Mucosa of descending colon (tissue), 3 donors: Measurements from ENCODE around the gene NUDCD3. TPM values are rescaled to one million over a fixed set of nuclear protein-coding genes. Genes with fewer than 3 reads are reported as not detected.

Source experiments
- ATAC-seq: fragments of 200-7000 bp; cut with Tn5 transposase; one replicate; pipeline ENCODE4 v1.9.1; 2020; ENCODE audit warnings: mild to moderate bottlenecking, moderate library complexity
- DNase-seq, 3 donors: peaks; one replicate each; pipeline ENCODE4 v3.0.0-alpha.2; 2020
- H3K36me3 ChIP-seq: fragments of 200-600 bp; one replicate; pipeline ENCODE4 v1.8.0; 2021; ENCODE audit warnings: low read depth, mild to moderate bottlenecking
- H3K4me1 ChIP-seq: fragments of 200-600 bp; one replicate; pipeline ENCODE4 v1.8.0; 2021; ENCODE audit warnings: low read depth, mild to moderate bottlenecking
- H3K4me3 ChIP-seq: fragments of 200-600 bp; one replicate; pipeline ENCODE4 v1.8.0; 2021; ENCODE audit warnings: mild to moderate bottlenecking
- H3K9me3 ChIP-seq: fragments of 200-600 bp; one replicate; pipeline ENCODE4 v1.8.0; 2021; ENCODE audit warnings: mild to moderate bottlenecking
- CTCF ChIP-seq: fragments of 200-600 bp; IDR thresholded peaks from one replicate; pipeline ENCODE4 v1.8.0; 2022; ENCODE audit warnings: antibody characterized with exemption, mild to moderate bottlenecking
- intact Hi-C, 2 donors: fragments of 100-400 bp; cut with DNase I in 1 of 2; cut with micrococcal nuclease in 1 of 2; formaldehyde crosslinking; loops; one replicate each; pipeline versions ENCODE4 v1.11.0 to v1.11.1; 2022; cut with DNase I, micrococcal nuclease
- total RNA-seq, 3 donors: library from RNA; stranded (reverse); fragmentation: NEBNext Ultra II Directional in 2 of 3; extraction: Animal tissue kit (Norgen Biotek cat#: 25700) in 2 of 3; gene quantifications; one replicate each; pipeline versions ENCODE4 v1.2.1 to v1.2.4, GENCODE V29; 2021 to 2023
- donor health status: DM: no; HTN: no; CAD: no; lungs with moderate emphysema.
- donor health status: DM: no; HTN: no; CAD: no.
- donor health status: DM: no; HTN: yes; CAD: no.

Gene NUDCD3
- total RNA-seq, 3 donors from 2014 or later: 66.3 to 108 (median 76.0) TPM

- Histone ChIP-seq H3K9me3 (no peaks in the 10 kb centered on the region), H3K4me3 (no peak overlapping the region), H3K4me1 (no peaks in the 10 kb centered on the region), H3K36me3 (no peaks in the 10 kb centered on the region)
- no peak for TF ChIP-seq CTCF
- DNase-seq (no peak), ATAC-seq (no peak)
- intact Hi-C loops: no loop called here
Observed at GRCh38 chr7:44338600-44338999, 151.9 kb downstream of the NUDCD3 start.

- intact Hi-C loops: no loop called here
- ATAC-seq (no peak), DNase-seq (no peak)
- H3K4me1 ChIP-seq: no peaks in the 10 kb centered on the region
- TF ChIP-seq CTCF: no peak
- H3K9me3 ChIP-seq: no peaks in the 10 kb centered on the region
- H3K4me3 ChIP-seq: no peak overlapping the region
- no peaks in the 10 kb centered on the region for H3K36me3 ChIP-seq
Observed at GRCh38 chr7:44336491-44336890, 154.0 kb downstream of the NUDCD3 start.

GRCh38 chr7:44335184-44335583, 155.3 kb downstream of the NUDCD3 start:
- no peak for TF ChIP-seq CTCF
- H3K36me3 ChIP-seq: no peaks in the 10 kb centered on the region
- H3K4me1 ChIP-seq: no peaks in the 10 kb centered on the region
- no peak for ATAC-seq
- no peak overlapping the region for H3K4me3 ChIP-seq
- DNase-seq: no peak
- no peaks in the 10 kb centered on the region for H3K9me3 ChIP-seq
- intact Hi-C loops: no loop called here

- DNase-seq (no peak), ATAC-seq (no peak)
- no peaks in the 10 kb centered on the region for H3K9me3 ChIP-seq
- no peak for TF ChIP-seq CTCF
- intact Hi-C loops: no loop called here
- no peaks in the 10 kb centered on the region for H3K4me1 ChIP-seq
- H3K36me3 ChIP-seq: no peaks in the 10 kb centered on the region
- H3K4me3 ChIP-seq: no peak overlapping the region
Observed at GRCh38 chr7:44334734-44335097, 155.7 kb downstream of the NUDCD3 start.

GRCh38 chr7:44333911-44334733, 156.3 kb downstream of the NUDCD3 start:
- no peak for ATAC-seq
- Histone ChIP-seq H3K36me3 (no peaks in the 10 kb centered on the region), H3K9me3 (no peaks in the 10 kb centered on the region), H3K4me3 (no peak overlapping the region), H3K4me1 (no peaks in the 10 kb centered on the region)
- intact Hi-C loops: no loop called here
- no peak for DNase-seq
- TF ChIP-seq CTCF: no peak
